DOHH2 (cell line): ENCODE data around the gene ADK.

ENCODE experiments used
- H3F3A ChIP-seq: fragments of 200-600 bp; sonication (generic), shearing (Covaris generic); 2 replicates; pipeline ENCODE4 v1.6.0; 2016; ENCODE audit warnings: antibody characterized with exemption, mild to moderate bottlenecking; ENCODE audit not compliant: control insufficient read depth, insufficient read depth
- H3K27ac ChIP-seq: fragments of 200-600 bp; sonication (generic); 2 replicates; pipeline ENCODE4 v1.5.1; 2014; ENCODE audit warnings: low read depth, mild to moderate bottlenecking, low read length, moderate library complexity
- H3K27me3 ChIP-seq: fragments of 200-600 bp; sonication (generic); 2 replicates; pipeline ENCODE4 v1.6.1; 2014; ENCODE audit warnings: mild to moderate bottlenecking, low read length, mixed read lengths; ENCODE audit not compliant: control insufficient read depth
- H3K36me3 ChIP-seq: fragments of 200-600 bp; sonication (generic); 2 replicates; pipeline ENCODE4 v1.6.1; 2014; ENCODE audit warnings: mild to moderate bottlenecking, low read length, moderate library complexity, mixed read lengths; ENCODE audit not compliant: control insufficient read depth
- H3K4me1 ChIP-seq: fragments of 200-600 bp; sonication (generic); 2 replicates; pipeline ENCODE4 v1.6.1; 2014; ENCODE audit warnings: mild to moderate bottlenecking, low read length, mixed read lengths; ENCODE audit not compliant: control insufficient read depth
- H3K4me2 ChIP-seq: fragments of 200-600 bp; sonication (generic); 2 replicates; pipeline ENCODE4 v1.6.0; 2014; ENCODE audit warnings: mild to moderate bottlenecking, low read length, moderate library complexity
- H3K4me3 ChIP-seq: fragments of 200-600 bp; sonication (generic); 2 replicates; pipeline ENCODE4 v1.5.1; 2014; ENCODE audit warnings: mild to moderate bottlenecking, low read length, mixed read lengths
- H3K79me2 ChIP-seq: fragments of 200-600 bp; sonication (generic); 2 replicates; pipeline ENCODE4 v1.6.1; 2014; ENCODE audit warnings: mild to moderate bottlenecking, low read length, mixed read lengths; ENCODE audit not compliant: control insufficient read depth
- H3K9me2 ChIP-seq: fragments of 200-600 bp; sonication (generic); replicated peaks from 2 replicates; pipeline ENCODE4 v1.6.1; 2014; ENCODE audit warnings: mild to moderate bottlenecking, low read length, mixed read lengths; ENCODE audit not compliant: control insufficient read depth
- H3K9me3 ChIP-seq: fragments of 200-600 bp; sonication (generic); 2 replicates; pipeline ENCODE4 v1.6.1; 2014; ENCODE audit warnings: antibody characterized with exemption, low read length, mixed read lengths; ENCODE audit not compliant: control insufficient read depth, insufficient read depth
- H4K20me1 ChIP-seq: fragments of 200-600 bp; sonication (generic); 2 replicates; pipeline ENCODE4 v1.6.0; 2014; ENCODE audit warnings: low read depth, mild to moderate bottlenecking, antibody characterized with exemption, low read length, moderate library complexity; ENCODE audit not compliant: control insufficient read depth, insufficient read depth
- EZH2phosphoT487 ChIP-seq: fragments of 200-600 bp; sonication (generic); IDR thresholded peaks from 2 replicates; pipeline ENCODE4 v1.6.1; 2017; ENCODE audit warnings: borderline replicate concordance, mild to moderate bottlenecking, antibody characterized with exemption, low read length, moderate library complexity, mixed read lengths
- TF ChIP-seq, protein P1 (sequence below): fragments of 200-600 bp; sonication (generic); IDR thresholded peaks from one replicate; pipeline ENCODE4 v1.5.1; 2014; ENCODE audit warnings: antibody characterized with exemption, mild to moderate bottlenecking, low read depth, low read length; ENCODE audit not compliant: poor library complexity, severe bottlenecking

ADK gene

DNA sequence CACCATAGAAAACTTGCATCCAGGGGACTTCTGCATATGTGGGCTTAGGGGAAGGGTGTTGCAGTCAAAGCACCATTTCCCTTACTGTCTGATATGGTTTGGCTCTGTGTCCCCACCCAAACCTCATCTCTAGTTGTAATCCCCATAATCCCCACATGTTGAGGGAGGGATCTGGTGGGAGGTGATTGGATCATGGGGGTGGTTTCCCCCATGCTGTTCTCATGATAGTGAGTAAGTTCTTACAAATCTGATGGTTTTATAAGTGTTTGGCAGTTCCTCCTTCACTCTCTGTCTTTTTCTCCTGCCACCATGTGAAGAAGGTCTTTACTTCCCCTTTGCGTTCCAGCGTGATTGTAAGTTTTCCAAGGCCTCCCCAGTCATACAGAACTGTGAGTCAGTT lies 177.4 kb downstream of the ADK start:
- TF ChIP-seq EZH2phosphoT487: no peak
- TF ChIP-seq, protein P1, sequence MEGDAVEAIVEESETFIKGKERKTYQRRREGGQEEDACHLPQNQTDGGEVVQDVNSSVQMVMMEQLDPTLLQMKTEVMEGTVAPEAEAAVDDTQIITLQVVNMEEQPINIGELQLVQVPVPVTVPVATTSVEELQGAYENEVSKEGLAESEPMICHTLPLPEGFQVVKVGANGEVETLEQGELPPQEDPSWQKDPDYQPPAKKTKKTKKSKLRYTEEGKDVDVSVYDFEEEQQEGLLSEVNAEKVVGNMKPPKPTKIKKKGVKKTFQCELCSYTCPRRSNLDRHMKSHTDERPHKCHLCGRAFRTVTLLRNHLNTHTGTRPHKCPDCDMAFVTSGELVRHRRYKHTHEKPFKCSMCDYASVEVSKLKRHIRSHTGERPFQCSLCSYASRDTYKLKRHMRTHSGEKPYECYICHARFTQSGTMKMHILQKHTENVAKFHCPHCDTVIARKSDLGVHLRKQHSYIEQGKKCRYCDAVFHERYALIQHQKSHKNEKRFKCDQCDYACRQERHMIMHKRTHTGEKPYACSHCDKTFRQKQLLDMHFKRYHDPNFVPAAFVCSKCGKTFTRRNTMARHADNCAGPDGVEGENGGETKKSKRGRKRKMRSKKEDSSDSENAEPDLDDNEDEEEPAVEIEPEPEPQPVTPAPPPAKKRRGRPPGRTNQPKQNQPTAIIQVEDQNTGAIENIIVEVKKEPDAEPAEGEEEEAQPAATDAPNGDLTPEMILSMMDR: no peak
- H3K4me2 ChIP-seq: no peak overlapping the region
- no peaks in the 10 kb centered on the region for H3K27me3 ChIP-seq
- H3K79me2 ChIP-seq: no peaks in the 10 kb centered on the region
- no peak overlapping the region for H3K4me3 ChIP-seq
- no peaks in the 10 kb centered on the region for H4K20me1 ChIP-seq
- H3K27ac ChIP-seq: no peak overlapping the region
- H3K4me1 ChIP-seq: no peaks in the 10 kb centered on the region
- no peaks in the 10 kb centered on the region for H3F3A ChIP-seq
- no peaks in the 10 kb centered on the region for H3K9me3 ChIP-seq
- no peaks in the 10 kb centered on the region for H3K36me3 ChIP-seq
- no peaks in the 10 kb centered on the region for H3K9me2 ChIP-seq

DNA sequence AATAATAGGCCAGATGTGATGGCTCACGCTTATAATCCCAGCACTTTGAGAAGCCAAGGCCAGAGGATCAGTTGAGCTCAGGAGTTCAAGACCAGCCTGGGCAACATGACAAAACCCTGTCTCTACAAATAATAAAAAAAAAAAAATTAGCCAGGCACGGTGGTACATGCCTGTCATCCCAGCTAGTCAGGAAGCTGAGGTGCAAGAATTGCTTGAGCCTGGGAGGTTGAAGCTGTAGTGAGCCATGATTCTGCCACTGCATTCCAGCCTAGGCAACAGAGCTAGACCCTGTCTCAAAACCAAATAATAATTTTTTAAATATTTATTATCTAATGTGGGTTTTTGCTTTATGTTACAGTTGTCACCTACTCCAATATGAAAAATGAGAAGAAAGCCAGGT lies 178.9 kb downstream of the ADK start:
- Histone ChIP-seq H3K9me3 (no peaks in the 10 kb centered on the region), H3K4me2 (no peak overlapping the region), H3K36me3 (no peaks in the 10 kb centered on the region), H3K79me2 (no peaks in the 10 kb centered on the region), H3K9me2 (no peaks in the 10 kb centered on the region), H4K20me1 (no peaks in the 10 kb centered on the region), H3K27me3 (no peaks in the 10 kb centered on the region), H3K4me1 (no peaks in the 10 kb centered on the region), H3K4me3 (no peak overlapping the region), H3F3A (no peaks in the 10 kb centered on the region), H3K27ac (no peak overlapping the region)
- TF ChIP-seq, protein P1: no peak
- TF ChIP-seq EZH2phosphoT487: no peak

DNA sequence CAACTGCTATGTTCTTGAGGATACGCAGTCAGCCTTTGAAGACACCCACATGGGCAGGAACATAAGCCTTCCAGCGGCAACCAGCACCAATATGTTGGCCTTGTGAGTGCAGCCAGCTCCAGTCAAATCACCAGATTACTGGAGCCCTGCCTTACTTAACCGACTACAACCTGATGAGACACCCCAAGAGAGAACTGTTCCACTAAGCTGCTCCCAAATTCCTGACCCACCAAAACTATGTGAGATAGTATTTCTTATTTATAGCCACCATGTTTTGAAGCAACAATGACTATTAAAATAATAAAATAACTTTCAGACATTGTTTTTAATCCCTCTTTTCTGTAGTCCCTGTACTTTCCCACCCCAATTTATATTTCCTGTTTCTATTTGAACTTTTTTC lies 179.6 kb downstream of the ADK start:
- Histone ChIP-seq H3K36me3 (no peaks in the 10 kb centered on the region), H3K4me3 (no peak overlapping the region), H3K9me3 (no peaks in the 10 kb centered on the region), H3K4me2 (no peak overlapping the region), H3F3A (no peaks in the 10 kb centered on the region), H3K4me1 (no peaks in the 10 kb centered on the region), H3K79me2 (no peaks in the 10 kb centered on the region), H3K27ac (no peak overlapping the region), H4K20me1 (no peaks in the 10 kb centered on the region), H3K27me3 (no peaks in the 10 kb centered on the region), H3K9me2 (no peaks in the 10 kb centered on the region)
- TF ChIP-seq, protein P1: no peak
- TF ChIP-seq EZH2phosphoT487: no peak

DNA sequence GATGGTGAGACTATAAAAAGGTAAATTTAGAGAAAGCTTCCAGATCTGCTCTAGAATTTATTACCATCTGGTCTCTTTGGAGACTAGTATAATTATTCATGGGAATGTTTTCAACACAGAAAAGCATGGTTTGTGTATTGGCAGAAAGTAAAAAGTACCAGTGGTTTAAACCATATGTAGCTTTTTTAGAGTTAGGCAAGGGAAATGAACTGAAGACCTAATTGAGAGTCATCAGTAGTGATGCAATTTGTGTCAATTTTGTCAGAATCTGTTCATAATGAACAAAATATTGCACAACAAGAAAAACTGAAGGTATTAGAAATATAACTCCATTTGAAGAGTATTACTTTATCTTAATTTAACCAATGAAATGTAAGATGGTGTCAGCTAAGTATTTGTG lies 181.4 kb downstream of the ADK start:
- Histone ChIP-seq H3F3A (no peaks in the 10 kb centered on the region), H3K36me3 (no peaks in the 10 kb centered on the region), H3K79me2 (no peaks in the 10 kb centered on the region), H3K4me1 (no peaks in the 10 kb centered on the region), H3K27ac (no peak overlapping the region), H3K4me2 (no peak overlapping the region), H3K27me3 (no peaks in the 10 kb centered on the region), H3K9me2 (no peaks in the 10 kb centered on the region), H3K9me3 (no peaks in the 10 kb centered on the region), H4K20me1 (no peaks in the 10 kb centered on the region), H3K4me3 (no peak overlapping the region)
- TF ChIP-seq EZH2phosphoT487: no peak
